Lung (tissue), 12 donors: ENCODE data around the gene DNASE2. TPM values are rescaled to one million over a fixed set of nuclear protein-coding genes. Genes with fewer than 3 reads are reported as not detected.

Experiments
- ATAC-seq: fragments of 200-7000 bp; cut with Tn5 transposase; one replicate; pipeline ENCODE4 v1.9.1; 2020; ENCODE audit warnings: moderate number of reproducible peaks; ENCODE audit not compliant: insufficient read depth, low FRiP score
- DNase-seq, 3 donors: peaks; one replicate each; pipeline ENCODE4 v3.0.0-alpha.2; 2013 to 2017
- H3K27ac ChIP-seq, 2 donors: one replicate each; pipeline ENCODE4 v1.5.1; 2013; ENCODE audit warnings: mild to moderate bottlenecking in 2 of 2, moderate library complexity in 2 of 2, control low read depth in 1 of 2, inconsistent platforms in 1 of 2, low read depth in 1 of 2, low read length in 1 of 2
- H3K27me3 ChIP-seq, 3 donors: one replicate each; pipeline ENCODE4 v1.5.1; 2013; ENCODE audit warnings: low read length in 2 of 3; ENCODE audit not compliant: control insufficient read depth in 3 of 3, insufficient read depth in 3 of 3
- H3K36me3 ChIP-seq, 4 donors: one replicate each; pipeline ENCODE4 v1.5.1; 2013; ENCODE audit warnings: low read length in 4 of 4, mild to moderate bottlenecking in 1 of 4, moderate library complexity in 1 of 4; ENCODE audit not compliant: control insufficient read depth in 4 of 4, insufficient read depth in 4 of 4
- H3K4me1 ChIP-seq, 5 donors: one replicate each; pipeline ENCODE4 v1.5.1; 2013; ENCODE audit warnings: low read length in 5 of 5, mild to moderate bottlenecking in 2 of 5, moderate library complexity in 1 of 5; ENCODE audit not compliant: control insufficient read depth in 5 of 5, insufficient read depth in 5 of 5
- H3K4me3 ChIP-seq: one replicate; pipeline ENCODE4 v1.5.1; 2013; ENCODE audit warnings: mild to moderate bottlenecking, control low read depth, moderate library complexity
- H3K9ac ChIP-seq, 2 donors: one replicate each; pipeline ENCODE4 v1.5.1; 2013; ENCODE audit warnings: low read length in 2 of 2, control low read depth in 1 of 2; ENCODE audit not compliant: insufficient read depth in 1 of 2
- H3K9me3 ChIP-seq, 4 donors: one replicate each; pipeline ENCODE4 v1.5.1; 2013; ENCODE audit warnings: low read length in 3 of 4, mild to moderate bottlenecking in 1 of 4, moderate library complexity in 1 of 4; ENCODE audit not compliant: control insufficient read depth in 4 of 4, insufficient read depth in 3 of 4
- WGBS, 2 donors: extraction: QIAGEN DNeasy Blood & Tissue Kit; methylation state at CpG; one replicate each; pipeline ENCODE4 v1.1.7; 2013; 5-methylcytosine and 5-hydroxymethylcytosine counted together
- polyA plus RNA-seq, 2 donors: library from polyadenylated mRNA; stranded (reverse); fragments of 200-250 nt; gene quantifications; one replicate each; pipeline ENCODE4 v1.2.1, GENCODE V29; 2013
- total RNA-seq, 2 donors: library from RNA; depleted of rRNA in 1 of 2; stranded (reverse); fragments of >200 nt in 1 of 2; gene quantifications; one replicate each; pipeline ENCODE4 v1.2.1, GENCODE V29; 2014 to 2021
- TF ChIP-seq, protein P1 (sequence below): IDR thresholded peaks from 2 replicates; pipeline ENCODE4 v1.5.1; 2012; ENCODE audit warnings: mild to moderate bottlenecking; ENCODE audit errors: control extremely low read depth, extremely low read depth
- donor health status: control.
- donor health status: control.
- donor health status: Bipolar disorder and iron deficiency.
- donor health status: healthy.
- donor health status: DM: yes; HTN: yes; CAD: no.

DNASE2 gene
- total and polyA plus RNA-seq, 4 donors = 31.2 to 72.3 (median 50.1) TPM

DNA sequence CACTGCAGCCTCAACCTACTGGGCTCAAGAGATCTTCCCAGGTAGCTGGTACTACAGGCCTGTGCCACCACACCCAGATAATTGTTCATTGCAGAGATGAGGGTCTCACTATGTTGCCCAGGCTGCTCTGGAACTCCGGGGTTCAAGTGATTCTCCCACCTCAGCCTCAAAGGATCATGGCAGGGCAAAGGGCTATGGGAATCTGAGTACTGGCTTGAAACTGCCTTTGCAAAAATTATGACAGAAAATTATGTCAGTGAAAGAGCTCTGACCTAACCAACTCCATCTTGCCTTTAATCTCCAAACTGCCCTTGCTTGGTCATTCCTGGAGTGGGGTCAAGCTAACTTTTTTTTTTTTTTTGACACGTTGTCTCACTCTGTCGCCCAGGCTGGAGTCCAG, 1.3 kb upstream of the DNASE2 start:
- WGBS, 2 donors = 74 to 82% methylated on average over 3 of the region's 3 CpGs
- no peak overlapping the region for H3K9ac ChIP-seq

DNA sequence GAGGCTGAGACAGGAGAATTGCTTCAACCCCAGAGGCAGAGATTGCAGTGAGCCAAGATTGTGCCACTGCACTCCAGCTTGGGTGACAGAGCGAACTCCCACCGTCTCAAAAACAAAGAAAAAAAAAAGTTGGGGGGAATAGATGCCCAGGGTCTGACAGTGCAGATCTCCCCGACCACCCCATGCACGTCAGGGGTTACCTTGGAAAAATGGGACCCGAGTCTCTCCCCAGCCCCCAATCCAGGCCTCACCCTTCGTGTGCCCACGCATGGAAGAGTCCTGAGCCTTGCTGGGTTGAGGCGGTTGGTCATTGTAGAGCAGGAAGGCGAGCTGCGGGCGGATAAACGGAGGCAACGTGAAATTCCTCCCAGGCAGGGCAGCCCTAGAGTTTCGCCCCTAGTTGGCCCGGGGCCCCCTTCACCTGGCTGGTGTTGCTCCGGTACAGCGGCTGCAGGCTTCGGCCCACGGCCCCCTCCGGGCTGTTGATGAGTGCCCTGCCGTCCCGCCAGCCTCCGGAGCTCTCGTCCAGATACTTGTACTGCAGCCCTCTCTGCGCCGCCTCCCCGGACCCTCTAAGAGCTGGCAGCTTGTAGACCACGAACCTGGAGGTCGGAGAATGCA, 588 bp downstream of the DNASE2 start:
- DNase-seq (peak; percentile 35 to 41 (median 37)), ATAC-seq (no peak)
- peaks cover 0 to 17% (median 14%) of the 10 kb centered on the region in 3 donors for H3K27me3 ChIP-seq
- peak overlapping the region; percentile 53 to 63 for H3K9ac ChIP-seq
- 14 to 15% methylated on average over 29 of the region's 29 CpGs for WGBS, 2 donors
- TF ChIP-seq, protein P1, sequence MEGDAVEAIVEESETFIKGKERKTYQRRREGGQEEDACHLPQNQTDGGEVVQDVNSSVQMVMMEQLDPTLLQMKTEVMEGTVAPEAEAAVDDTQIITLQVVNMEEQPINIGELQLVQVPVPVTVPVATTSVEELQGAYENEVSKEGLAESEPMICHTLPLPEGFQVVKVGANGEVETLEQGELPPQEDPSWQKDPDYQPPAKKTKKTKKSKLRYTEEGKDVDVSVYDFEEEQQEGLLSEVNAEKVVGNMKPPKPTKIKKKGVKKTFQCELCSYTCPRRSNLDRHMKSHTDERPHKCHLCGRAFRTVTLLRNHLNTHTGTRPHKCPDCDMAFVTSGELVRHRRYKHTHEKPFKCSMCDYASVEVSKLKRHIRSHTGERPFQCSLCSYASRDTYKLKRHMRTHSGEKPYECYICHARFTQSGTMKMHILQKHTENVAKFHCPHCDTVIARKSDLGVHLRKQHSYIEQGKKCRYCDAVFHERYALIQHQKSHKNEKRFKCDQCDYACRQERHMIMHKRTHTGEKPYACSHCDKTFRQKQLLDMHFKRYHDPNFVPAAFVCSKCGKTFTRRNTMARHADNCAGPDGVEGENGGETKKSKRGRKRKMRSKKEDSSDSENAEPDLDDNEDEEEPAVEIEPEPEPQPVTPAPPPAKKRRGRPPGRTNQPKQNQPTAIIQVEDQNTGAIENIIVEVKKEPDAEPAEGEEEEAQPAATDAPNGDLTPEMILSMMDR = no peak
- peak overlapping the region; percentile 83 to 87 for H3K27ac ChIP-seq
- peak overlapping the region; percentile 63 for H3K4me3 ChIP-seq
- H3K4me1 ChIP-seq = peaks cover 0 to 14% (median 0%) of the 10 kb centered on the region in 5 donors
- peaks cover 0 to 13% (median 2%) of the 10 kb centered on the region in 4 donors for H3K36me3 ChIP-seq
- peaks cover 0 to 9% (median 3%) of the 10 kb centered on the region in 4 donors for H3K9me3 ChIP-seq

More for the DNA sequence above, 1.3 kb upstream of the DNASE2 start:
- H3K27ac ChIP-seq = no peak overlapping the region
- no peak for ATAC-seq
- peaks cover 0 to 8% (median 2%) of the 10 kb centered on the region in 4 donors for H3K36me3 ChIP-seq
- peaks cover 0 to 17% (median 0%) of the 10 kb centered on the region in 5 donors for H3K4me1 ChIP-seq
- H3K27me3 ChIP-seq = peaks cover 0 to 23% (median 14%) of the 10 kb centered on the region in 3 donors
- TF ChIP-seq, protein P1 = no peak
- no peak overlapping the region for H3K4me3 ChIP-seq
- H3K9me3 ChIP-seq = peaks cover 0 to 9% (median 3%) of the 10 kb centered on the region in 4 donors
- no peak for DNase-seq

DNA sequence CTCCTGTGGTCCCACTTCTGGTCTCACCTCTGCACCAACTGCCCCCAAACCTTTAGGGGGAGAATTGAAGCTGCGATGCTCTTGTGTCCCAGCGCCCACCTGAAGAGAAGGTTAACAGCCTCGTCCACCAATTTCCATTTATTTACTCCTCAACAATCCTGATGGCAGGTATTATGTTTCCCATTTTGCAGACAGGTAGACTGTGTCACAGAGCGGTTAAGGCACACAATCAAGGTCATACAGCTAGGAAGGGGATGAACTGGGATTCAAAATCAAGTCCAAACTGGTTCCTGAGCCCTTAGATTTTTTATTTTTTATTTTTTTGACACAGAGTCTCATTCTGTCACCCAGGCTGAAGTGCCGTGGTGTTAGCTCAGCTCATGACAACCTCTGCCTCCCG, 6.2 kb downstream of the DNASE2 start:
- WGBS, 2 donors = 96% methylated on average over 6 of the region's 6 CpGs
- TF ChIP-seq, protein P1 = no peak
- Histone ChIP-seq H3K9me3 (peaks cover 0 to 3% (median 0%) of the 10 kb centered on the region in 4 donors), H3K36me3 (peaks cover 0 to 20% (median 2%) of the 10 kb centered on the region in 4 donors), H3K27ac (no peak overlapping the region), H3K9ac (no peak overlapping the region), H3K27me3 (no peaks in the 10 kb centered on the region), H3K4me1 (peaks cover 0 to 4% (median 0%) of the 10 kb centered on the region in 5 donors), H3K4me3 (no peak overlapping the region)
- ATAC-seq = no peak
- DNase-seq = no peak
